ENCODE results near the gene FRMPD4. TPM values are rescaled to one million over a fixed set of nuclear protein-coding genes. Genes with fewer than 3 reads are reported as not detected.

FRMPD4 gene
- total RNA-seq, 1 donor from 2014 or later: not detected

DNA sequence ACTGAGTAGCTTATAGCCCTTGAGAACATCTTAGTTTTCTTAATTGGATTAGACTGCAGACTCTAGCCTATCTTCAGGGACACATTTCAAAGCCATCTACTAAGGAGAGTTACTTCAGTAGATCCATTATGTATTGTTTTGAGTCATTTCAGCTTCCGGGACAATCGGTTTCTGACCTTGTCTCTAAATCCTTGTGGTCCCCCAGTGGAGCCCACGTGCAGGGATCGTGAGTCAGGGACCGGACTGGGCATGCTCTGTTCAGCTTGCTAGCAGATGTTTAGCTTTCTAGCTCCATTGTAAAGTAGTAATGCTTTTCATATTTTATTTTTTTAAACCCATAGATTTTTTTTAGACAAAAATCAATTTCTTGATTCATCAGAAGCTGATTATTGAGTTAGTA lies 441.0 kb downstream of the FRMPD4 start:
- no peaks in the 10 kb centered on the region for H3K9me3 Mint-ChIP-seq
- ChIA-PET POLR2A (no interaction called here), CTCF (no interaction called here)
- DNase-seq (no peak), ATAC-seq (ENCODE audit: low read depth) (no peak)
- H3K27me3 Mint-ChIP-seq: no peaks in the 10 kb centered on the region
- H3K36me3 Mint-ChIP-seq (ENCODE audit: low read depth): no peaks in the 10 kb centered on the region
- H3K4me3 Mint-ChIP-seq: no peak overlapping the region
- intact Hi-C loops (cut with micrococcal nuclease): no loop called here
- no peaks in the 10 kb centered on the region for H3K4me1 Mint-ChIP-seq
- H3K27ac Mint-ChIP-seq: no peak overlapping the region
- TF ChIP-seq, protein P1, sequence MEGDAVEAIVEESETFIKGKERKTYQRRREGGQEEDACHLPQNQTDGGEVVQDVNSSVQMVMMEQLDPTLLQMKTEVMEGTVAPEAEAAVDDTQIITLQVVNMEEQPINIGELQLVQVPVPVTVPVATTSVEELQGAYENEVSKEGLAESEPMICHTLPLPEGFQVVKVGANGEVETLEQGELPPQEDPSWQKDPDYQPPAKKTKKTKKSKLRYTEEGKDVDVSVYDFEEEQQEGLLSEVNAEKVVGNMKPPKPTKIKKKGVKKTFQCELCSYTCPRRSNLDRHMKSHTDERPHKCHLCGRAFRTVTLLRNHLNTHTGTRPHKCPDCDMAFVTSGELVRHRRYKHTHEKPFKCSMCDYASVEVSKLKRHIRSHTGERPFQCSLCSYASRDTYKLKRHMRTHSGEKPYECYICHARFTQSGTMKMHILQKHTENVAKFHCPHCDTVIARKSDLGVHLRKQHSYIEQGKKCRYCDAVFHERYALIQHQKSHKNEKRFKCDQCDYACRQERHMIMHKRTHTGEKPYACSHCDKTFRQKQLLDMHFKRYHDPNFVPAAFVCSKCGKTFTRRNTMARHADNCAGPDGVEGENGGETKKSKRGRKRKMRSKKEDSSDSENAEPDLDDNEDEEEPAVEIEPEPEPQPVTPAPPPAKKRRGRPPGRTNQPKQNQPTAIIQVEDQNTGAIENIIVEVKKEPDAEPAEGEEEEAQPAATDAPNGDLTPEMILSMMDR (IDR thresholded peaks at IDR 0.05): no peak

DNA sequence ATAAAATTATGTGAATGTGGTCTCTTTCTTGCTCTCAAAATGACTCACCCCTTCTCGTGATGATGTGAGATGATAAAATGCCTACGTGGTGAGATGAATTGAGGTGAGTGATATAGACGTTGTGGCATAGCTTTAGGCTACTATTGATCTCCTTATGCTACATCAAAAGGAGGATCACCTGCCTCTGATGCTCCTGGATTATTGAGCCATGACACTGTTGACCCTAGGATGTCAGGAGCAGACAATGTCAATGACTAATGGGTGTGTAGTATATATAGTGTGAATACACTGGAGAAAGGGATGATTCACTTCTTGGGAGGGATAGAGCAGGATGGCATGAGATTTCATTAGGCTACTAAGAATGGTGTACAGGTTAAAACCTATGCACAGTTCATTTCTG lies 442.3 kb downstream of the FRMPD4 start:
- intact Hi-C loops (cut with micrococcal nuclease): no loop called here
- no peaks in the 10 kb centered on the region for H3K4me1 Mint-ChIP-seq
- H3K9me3 Mint-ChIP-seq: no peaks in the 10 kb centered on the region
- TF ChIP-seq, protein P1 (IDR thresholded peaks at IDR 0.05): no peak
- CTCF ChIA-PET: no interaction called here
- H3K27ac Mint-ChIP-seq: no peak overlapping the region
- no peak overlapping the region for H3K4me3 Mint-ChIP-seq
- no peaks in the 10 kb centered on the region for H3K36me3 Mint-ChIP-seq (ENCODE audit: low read depth)
- POLR2A ChIA-PET: no interaction called here
- DNase-seq (no peak), ATAC-seq (ENCODE audit: low read depth) (no peak)
- H3K27me3 Mint-ChIP-seq: no peaks in the 10 kb centered on the region

DNA sequence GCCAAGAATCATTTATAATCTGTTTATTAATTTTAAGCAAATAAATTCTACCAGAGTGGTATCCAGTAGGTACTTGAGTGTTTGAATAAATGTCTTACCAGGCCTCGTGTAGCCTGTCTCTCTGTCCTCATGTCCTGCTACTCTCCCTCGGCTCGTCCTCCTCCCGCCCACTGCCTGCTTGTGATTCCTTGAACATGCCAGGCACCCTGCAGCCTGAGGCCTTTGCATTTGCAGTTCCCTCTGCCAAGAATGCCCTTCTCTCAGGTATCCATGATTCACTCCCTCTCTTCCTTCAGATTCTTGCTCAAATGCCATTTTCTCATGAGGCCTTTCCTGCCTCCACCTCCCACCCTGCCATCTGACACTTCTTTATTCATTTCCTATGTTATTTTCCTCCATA lies 443.3 kb downstream of the FRMPD4 start:
- POLR2A ChIA-PET: no interaction called here
- TF ChIP-seq, protein P1 (IDR thresholded peaks at IDR 0.05): no peak
- Mint-ChIP-seq H3K9me3 (no peaks in the 10 kb centered on the region), H3K27me3 (no peaks in the 10 kb centered on the region), H3K27ac (no peak overlapping the region), H3K4me1 (no peaks in the 10 kb centered on the region), H3K4me3 (no peak overlapping the region), H3K36me3 (ENCODE audit: low read depth) (no peaks in the 10 kb centered on the region)
- no peak for ATAC-seq (ENCODE audit: low read depth)
- intact Hi-C loops (cut with micrococcal nuclease): no loop called here
- DNase-seq: no peak
- CTCF ChIA-PET: no interaction called here

DNA sequence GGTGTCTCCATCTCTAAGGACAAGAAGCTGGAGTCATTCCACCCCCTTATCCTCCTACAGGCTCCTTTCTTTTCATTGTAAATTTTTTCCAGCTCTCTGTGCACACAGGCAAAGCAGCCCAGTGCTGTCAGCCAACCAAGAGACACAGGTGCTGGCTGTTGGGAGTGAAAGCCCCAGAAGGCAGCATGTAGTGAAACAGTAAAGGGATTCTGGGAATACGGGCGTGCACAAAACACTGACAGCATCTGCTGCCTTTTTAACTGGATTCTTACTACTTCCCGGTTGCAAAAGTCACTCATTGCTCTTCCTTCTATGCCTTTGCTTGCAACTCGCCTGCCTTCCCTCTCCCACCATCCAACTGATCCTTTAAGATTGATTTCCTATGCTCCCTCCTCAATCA lies 444.4 kb downstream of the FRMPD4 start:
- DNase-seq (no peak), ATAC-seq (ENCODE audit: low read depth) (no peak)
- H3K4me1 Mint-ChIP-seq: no peaks in the 10 kb centered on the region
- ChIA-PET POLR2A (no interaction called here), CTCF (no interaction called here)
- no peak overlapping the region for H3K27ac Mint-ChIP-seq
- H3K27me3 Mint-ChIP-seq: no peaks in the 10 kb centered on the region
- H3K4me3 Mint-ChIP-seq: no peak overlapping the region
- no peaks in the 10 kb centered on the region for H3K9me3 Mint-ChIP-seq
- TF ChIP-seq, protein P1 (IDR thresholded peaks at IDR 0.05): no peak
- intact Hi-C loops (cut with micrococcal nuclease): no loop called here
- no peaks in the 10 kb centered on the region for H3K36me3 Mint-ChIP-seq (ENCODE audit: low read depth)

DNA sequence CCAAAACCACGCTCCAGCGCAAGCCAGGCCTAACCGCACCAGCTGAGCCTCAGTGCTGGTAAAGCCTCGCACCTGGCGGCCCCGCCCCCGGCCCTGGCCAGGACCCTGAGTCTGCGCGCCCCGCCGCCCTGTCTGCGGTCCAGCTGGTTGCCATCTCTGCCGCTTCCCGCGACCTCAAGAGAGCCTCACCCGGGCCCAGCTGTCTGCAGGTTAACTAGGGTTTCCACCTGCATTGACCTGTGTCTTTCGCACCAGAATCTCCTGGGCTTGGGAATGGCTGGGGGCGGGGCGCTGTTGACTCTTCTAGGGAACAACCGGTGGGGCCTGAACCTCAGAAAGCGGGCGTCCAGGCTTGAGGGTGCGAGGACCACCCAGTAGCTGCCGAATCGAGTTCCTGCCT lies 445.3 kb downstream of the FRMPD4 start:
- DNase-seq (no peak), ATAC-seq (ENCODE audit: low read depth) (no peak)
- Mint-ChIP-seq H3K27me3 (no peaks in the 10 kb centered on the region), H3K4me1 (no peaks in the 10 kb centered on the region), H3K27ac (no peak overlapping the region), H3K36me3 (ENCODE audit: low read depth) (no peaks in the 10 kb centered on the region), H3K4me3 (no peak overlapping the region), H3K9me3 (no peaks in the 10 kb centered on the region)
- intact Hi-C loops (cut with micrococcal nuclease): no loop called here
- ChIA-PET CTCF (no interaction called here), POLR2A (no interaction called here)
- TF ChIP-seq, protein P1 (IDR thresholded peaks at IDR 0.05): no peak

Data from activated B cell treated with CpG ODN at 0.5 μM for 24 hours (primary cell).